ENCODE measurements around the gene EEF1AKMT3.
A peak's percentile ranks its signal among the peaks of the same experiment; 100 is the strongest.

EEF1AKMT3 gene

DNA sequence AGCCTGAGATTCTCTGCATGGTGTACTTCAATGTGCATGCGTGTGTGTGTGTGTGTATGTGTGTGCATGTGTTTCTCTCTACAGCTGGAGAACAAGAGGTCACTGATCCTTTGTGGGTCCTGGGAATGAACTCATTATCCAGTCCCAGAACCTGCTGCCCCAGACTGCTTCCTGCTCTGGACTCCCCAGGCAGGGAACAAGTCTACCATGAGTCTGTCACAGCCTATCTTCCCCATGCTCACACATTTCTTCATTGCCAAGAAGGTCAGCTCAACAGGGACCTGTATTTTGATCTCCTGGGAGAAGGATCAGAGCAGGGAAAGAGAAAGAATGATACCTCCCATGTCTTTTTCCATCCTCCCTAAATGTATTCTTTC lies 31.0 kb upstream of the EEF1AKMT3 start:
- no peak for DNase-seq (ENCODE audit: low read depth)
- TF ChIP-seq, protein P1, sequence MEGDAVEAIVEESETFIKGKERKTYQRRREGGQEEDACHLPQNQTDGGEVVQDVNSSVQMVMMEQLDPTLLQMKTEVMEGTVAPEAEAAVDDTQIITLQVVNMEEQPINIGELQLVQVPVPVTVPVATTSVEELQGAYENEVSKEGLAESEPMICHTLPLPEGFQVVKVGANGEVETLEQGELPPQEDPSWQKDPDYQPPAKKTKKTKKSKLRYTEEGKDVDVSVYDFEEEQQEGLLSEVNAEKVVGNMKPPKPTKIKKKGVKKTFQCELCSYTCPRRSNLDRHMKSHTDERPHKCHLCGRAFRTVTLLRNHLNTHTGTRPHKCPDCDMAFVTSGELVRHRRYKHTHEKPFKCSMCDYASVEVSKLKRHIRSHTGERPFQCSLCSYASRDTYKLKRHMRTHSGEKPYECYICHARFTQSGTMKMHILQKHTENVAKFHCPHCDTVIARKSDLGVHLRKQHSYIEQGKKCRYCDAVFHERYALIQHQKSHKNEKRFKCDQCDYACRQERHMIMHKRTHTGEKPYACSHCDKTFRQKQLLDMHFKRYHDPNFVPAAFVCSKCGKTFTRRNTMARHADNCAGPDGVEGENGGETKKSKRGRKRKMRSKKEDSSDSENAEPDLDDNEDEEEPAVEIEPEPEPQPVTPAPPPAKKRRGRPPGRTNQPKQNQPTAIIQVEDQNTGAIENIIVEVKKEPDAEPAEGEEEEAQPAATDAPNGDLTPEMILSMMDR (conservative IDR thresholded peaks at IDR 0.05; ENCODE audit: low read length) = no peak
- no peak overlapping the region for H3K4me3 ChIP-seq (ENCODE audit: low read length)

DNA sequence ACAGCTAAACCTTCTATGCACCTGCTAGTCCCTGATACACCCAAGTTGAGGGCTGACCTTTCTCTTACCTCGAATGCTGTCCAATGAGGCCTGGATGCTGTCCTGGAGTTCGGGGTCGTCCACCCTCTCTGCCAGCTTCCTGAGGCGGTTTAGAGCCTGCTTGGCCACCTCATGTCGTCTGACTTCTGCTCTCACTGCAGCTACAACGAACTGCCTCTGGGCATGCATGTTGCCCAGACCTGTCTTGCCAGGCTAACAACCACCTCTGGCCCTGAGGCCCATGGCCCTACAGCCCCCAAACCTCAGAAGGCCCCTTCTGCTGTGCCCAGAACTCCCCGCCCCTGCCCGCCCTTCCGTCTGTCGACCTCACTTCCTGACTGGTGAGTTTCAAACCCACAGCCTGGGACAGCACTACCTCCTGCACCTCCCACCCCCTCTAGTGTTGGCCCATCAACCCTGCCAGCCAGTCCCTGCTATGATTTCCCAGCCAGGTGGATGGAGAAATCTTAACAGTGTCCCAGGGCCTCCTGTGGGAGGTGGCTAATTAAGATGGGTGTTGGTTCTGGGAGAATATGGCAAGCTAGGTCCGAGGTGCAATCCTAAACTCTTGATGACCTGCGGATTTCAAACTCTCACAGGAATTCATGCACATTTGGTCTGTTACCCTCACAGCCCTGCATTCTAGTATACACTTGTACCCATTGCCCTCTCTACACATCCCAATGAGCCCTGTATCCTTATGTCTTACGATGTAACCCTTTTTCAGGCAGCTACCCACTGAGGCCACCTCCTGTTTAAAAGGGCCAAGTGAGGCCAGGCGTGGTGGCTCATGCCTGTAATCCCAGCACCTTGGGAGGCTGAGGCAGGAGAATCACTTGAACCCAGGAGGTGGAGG lies 30.3 kb upstream of the EEF1AKMT3 start:
- DNase-seq (ENCODE audit: low read depth) = no peak
- TF ChIP-seq, protein P1 (conservative IDR thresholded peaks at IDR 0.05; ENCODE audit: low read length) = no peak
- H3K4me3 ChIP-seq (ENCODE audit: low read length) = no peak overlapping the region

DNA sequence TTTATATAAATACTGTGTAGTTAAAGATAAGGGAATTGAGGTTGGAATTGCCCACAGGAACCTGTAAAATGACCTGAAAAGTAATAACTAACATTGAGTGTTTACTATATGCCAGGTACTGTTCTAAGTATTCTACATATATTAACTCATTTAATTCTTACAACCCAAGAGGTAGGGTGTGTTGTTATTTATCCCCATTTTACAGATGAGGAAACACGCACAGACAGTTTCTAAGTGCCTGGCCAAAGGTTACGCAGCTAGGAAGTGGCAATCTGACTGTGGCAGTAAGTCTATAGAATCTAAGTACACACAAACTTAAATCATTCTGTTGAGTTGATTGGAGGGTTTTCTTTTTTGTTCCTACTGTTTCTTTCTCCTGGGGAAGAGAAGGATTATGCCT lies 28.6 kb upstream of the EEF1AKMT3 start:
- H3K4me3 ChIP-seq (ENCODE audit: low read length) = no peak overlapping the region
- no peak for DNase-seq (ENCODE audit: low read depth)
- TF ChIP-seq, protein P1 (conservative IDR thresholded peaks at IDR 0.05; ENCODE audit: low read length) = no peak

- TF ChIP-seq, protein P1 (conservative IDR thresholded peaks at IDR 0.05; ENCODE audit: low read length) = no peak
- peak; percentile 82 for DNase-seq (ENCODE audit: low read depth)
- H3K4me3 ChIP-seq (ENCODE audit: low read length) = peak overlapping the region; percentile 99
Observed at GRCh38 chr12:57744194-57744776, 28.1 kb upstream of the EEF1AKMT3 start.

DNA sequence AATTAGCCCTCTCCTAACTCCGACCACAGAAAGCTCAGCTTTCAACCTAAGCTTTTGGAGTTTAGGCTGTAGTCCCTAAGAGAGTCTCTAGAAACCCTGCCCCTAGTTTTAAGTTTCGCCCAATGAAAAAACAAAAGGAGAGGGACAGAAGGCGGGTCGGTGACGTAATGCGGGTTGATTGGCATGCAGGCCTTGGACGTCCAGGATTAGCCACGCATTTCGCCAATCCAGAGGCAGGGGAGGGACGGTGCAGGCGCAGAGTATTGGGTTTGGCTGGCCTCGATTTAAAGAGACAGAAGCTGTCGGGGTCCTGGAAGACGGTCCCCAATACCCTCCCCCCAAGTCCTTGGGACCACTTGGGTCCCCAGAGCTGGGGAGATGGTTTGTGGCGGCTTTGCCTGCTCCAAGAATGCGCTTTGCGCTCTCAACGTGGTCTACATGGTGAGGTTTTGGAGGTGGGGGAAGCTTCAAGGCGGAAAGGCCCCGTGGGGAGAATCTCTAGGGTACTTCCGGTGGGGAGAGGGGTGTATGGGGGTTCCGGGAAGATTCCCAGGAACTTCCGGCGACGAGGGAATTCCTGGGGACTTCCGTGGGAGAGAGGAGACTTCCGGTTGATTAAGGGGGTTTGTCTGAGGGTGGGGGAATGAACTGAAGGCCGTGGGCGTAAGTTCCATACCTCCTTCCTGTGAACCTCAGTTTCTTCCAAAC lies 27.5 kb upstream of the EEF1AKMT3 start, which contains the start of gene TSPAN31:
TSPAN31 (plus strand) TSS at position 263 of the 708 bp plus-strand sequence; CDS start at position 379, 116 bp downstream.
- TF ChIP-seq, protein P1 (conservative IDR thresholded peaks at IDR 0.05; ENCODE audit: low read length) = no peak
- DNase-seq (ENCODE audit: low read depth) = peak; percentile 98

GRCh38 chr12:57745485-57745881 lies 26.9 kb upstream of the EEF1AKMT3 start:
- TF ChIP-seq, protein P1 (conservative IDR thresholded peaks at IDR 0.05; ENCODE audit: low read length) = no peak
- H3K4me3 ChIP-seq (ENCODE audit: low read length) = peak overlapping the region; percentile 99
- DNase-seq (ENCODE audit: low read depth) = no peak

More for the DNA sequence above, 27.5 kb upstream of the EEF1AKMT3 start, which contains the start of gene TSPAN31:
- peak within 1 kb of the TSS; percentile 99 for H3K4me3 ChIP-seq (ENCODE audit: low read length)

All from AG10803 (cell line).